CD1c-positive myeloid dendritic cell (primary cell): ENCODE results near the gene GPR156.

Experiments used
- DNase-seq: peaks from one replicate; pipeline ENCODE4 v3.0.0-alpha.2; 2016; ENCODE audit errors: extremely low spot score

GPR156 gene

GRCh38 chr3:120193554-120193953 lies 91.5 kb downstream of the GPR156 start:
- no peak for DNase-seq

GRCh38 chr3:120192579-120192978 lies 92.4 kb downstream of the GPR156 start:
- DNase-seq, result no peak

DNA sequence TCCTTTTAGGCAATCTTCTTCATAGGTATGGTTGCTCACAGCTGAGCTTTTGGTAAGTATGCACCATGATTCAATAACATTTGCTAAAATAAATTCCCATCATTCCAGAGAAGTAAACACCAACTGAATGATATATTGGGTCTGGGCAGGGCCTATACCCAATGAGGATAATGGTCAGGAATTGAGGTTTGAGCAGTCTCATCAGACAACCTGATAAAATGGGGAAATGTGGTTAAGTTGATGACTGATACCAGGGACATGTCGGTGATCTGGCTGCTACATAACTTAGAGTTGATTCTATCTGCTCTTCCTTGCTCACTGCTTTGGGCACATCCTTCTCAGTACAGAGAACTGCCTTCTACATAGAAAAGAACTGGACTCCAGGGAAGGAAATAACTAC lies 92.9 kb downstream of the GPR156 start:
- no peak for DNase-seq

DNA sequence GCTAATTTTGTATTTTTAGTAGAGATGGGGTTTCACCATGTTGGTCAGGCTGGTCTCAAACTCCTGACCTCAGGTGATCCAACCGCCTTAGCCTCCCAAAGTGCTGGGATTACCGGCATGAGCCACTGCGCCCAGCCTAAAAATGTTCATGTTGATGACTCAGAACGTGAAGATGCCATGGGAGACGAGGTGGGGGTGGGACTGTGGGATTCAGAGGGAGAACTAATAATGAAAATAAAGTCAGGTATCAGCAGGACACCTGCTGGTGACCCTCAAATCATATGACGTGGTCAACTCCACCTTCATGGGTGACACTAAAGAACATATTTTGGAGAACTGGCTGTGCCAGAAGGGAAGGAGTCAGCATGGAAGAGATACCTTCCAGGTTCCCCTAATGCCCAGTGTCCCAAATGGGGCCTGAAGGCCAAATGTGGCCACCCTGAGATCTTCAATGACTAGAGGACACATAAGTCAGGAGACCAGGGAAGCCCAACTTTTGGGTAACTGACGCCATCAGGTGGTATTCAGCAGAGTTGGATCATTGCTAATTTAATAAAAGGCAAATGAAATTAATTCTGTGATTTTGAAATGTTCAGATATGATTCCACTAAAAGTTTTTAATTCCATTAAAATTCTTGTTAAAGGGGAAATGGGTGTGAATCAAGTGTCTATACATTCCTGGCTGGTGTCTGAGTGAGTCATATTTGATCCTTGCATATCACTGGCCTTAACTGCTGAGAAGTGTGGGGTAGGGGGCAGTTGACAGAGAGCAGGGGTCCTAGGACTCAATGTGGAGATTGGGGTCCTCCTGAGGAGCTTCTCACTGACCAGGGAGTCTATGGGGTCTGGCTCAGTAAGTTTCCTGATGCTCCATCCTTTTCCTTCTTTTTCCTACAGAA lies 102.2 kb downstream of the GPR156 start:
- DNase-seq, result no peak

DNA sequence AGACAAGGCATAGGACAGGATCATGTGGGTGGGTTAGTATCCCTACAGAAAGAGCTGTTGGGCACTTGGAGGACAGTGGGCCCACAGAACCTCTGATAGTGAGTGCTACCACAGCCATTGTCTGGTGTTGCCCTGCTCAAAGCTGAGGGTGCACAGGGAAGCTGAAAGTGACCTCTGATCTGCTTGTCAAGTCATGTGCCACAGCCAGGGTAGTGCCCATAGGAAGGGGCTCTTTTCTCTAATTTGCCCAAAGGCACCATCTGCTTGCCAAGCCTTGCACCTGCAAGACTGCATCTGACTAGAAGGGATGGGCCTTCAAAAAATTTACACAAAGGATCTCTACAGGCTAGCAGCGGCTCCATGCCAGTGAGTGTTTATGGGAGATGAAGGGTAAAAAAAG lies 103.4 kb downstream of the GPR156 start:
- no peak for DNase-seq

GRCh38 chr3:120180731-120181412 lies 104.2 kb downstream of the GPR156 start:
- DNase-seq, result no peak

GRCh38 chr3:120177707-120178306 lies 107.2 kb downstream of the GPR156 start:
- DNase-seq, result no peak

DNA sequence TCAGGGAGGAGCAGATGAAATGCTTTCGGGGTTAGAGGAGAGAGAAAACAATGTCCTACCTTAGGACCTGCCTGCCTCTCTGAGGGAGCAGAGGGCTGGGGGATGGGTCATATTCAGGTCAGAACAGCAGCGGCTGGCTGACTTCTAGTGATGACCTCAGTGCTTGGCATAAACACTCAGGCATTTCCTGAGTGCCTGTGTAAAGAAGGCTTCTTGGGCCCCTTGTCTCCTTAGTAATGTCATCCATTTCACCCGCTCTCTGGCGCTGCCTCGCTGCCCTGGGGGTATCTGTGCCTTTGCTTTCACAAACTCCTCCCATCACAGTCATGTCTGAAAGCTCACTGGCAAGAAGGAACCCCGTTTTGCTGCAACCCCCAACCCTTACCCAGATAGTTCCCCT lies 107.9 kb downstream of the GPR156 start:
- no peak for DNase-seq

DNA sequence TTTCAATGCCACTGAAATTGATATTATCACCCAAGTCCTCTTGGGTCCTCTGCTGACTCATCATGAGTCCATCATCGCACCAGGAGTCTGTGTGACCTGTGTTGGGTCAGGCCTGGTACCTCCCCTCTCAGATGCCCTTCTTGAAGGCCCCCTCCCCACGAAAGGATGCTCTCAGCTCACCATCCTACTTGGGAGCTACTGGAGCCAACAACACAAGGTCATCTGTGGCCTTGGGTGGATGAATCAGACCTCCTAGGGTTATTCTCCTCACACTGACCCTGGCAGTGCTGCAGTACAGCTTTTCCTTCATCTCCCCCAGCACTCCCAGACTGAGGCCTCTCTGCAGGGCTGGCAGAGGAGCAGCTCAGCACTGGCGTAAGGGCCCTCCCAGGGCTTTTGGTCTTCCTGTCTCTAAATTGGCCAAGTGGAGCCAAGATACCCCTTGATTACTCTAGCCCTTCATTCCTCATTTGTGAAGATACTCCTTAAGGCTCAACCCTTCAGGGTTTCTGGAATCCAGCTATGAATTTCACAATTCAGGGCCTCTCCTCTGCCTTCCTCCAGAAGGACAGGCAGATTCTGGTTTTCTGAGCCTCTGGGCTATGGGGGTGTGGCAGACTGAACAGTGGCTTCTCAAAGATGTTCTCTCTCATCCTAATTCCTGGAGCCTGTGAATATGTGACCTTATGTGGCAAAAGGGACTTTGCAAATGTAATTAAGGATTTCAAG lies 110.0 kb downstream of the GPR156 start:
- DNase-seq, result no peak

DNA sequence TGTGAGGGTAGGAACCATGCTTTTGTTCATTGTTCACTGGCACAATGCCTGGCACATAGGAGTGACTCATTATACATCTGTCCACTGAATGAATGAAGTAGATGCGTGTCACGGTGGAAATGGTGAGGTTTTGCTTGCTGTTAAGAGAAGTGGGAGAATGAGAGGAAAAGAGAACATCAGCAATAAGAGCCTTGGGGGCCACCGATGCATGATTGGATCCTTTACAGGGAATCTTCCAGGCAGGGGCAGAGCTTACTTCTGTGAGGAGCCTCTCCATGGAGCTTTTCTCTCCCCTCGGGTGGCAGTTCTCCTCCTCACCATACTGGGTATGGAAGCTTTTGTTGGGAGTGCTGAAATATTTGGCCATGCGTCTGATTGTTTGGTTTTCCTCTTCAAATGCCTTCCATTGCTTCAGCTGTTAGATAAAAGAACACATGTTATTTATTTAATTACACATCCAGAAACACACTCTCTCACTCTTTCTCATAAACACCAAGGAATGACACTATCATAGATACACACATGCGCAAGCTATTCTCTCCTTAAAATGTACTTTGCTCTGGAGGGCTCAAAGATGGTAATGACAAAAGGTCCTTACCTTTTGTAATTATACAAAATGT lies 111.9 kb downstream of the GPR156 start:
- DNase-seq, result no peak

- DNase-seq, result no peak
These were observed 113.0 kb downstream of the GPR156 start for GRCh38 chr3:120172070-120172469.

GRCh38 chr3:120171134-120171873 lies 113.7 kb downstream of the GPR156 start:
- no peak for DNase-seq

DNA sequence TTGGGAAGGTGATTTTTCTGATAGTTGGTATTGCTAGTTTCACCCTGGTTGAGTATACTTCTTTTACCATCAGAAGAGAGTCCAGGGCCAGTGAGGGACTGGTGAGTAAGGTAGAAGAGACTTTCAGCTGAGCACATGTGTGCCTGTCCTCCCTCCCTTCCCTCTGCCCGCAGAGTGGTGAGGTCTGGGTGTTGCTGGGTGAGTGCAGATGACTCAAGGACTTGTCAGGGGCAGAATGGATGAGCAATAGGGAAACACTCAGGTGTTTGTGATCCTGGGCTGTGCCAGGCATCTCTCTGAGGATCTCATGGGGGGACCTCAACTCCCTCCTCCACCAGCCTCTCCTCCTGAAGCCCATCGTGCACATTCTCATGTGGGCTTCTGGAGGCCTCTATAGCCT lies 114.8 kb downstream of the GPR156 start:
- no peak for DNase-seq

- DNase-seq, result no peak
These were observed 115.6 kb downstream of the GPR156 start for GRCh38 chr3:120169407-120169806.

DNA sequence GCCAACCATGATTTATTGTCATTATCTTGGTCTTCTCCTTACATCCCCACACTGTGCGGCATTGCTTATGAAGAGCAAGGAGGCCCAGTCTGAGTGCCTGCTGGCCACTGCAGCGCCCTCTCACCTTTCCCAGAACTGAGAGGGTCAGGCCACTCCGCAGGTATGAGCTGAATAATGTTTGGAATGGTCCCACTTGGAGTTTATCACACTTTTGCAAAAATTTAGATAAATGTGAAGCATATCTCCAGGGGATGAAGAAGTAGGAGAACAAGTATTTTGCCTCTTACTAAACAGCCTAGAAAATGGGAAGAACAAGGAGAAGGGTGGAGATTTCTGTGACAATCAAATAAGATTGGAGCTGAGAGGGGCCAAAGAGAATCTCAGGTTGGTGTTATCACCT lies 116.4 kb downstream of the GPR156 start:
- DNase-seq, result no peak

GRCh38 chr3:120168038-120168437 lies 117.0 kb downstream of the GPR156 start:
- DNase-seq, result no peak

DNA sequence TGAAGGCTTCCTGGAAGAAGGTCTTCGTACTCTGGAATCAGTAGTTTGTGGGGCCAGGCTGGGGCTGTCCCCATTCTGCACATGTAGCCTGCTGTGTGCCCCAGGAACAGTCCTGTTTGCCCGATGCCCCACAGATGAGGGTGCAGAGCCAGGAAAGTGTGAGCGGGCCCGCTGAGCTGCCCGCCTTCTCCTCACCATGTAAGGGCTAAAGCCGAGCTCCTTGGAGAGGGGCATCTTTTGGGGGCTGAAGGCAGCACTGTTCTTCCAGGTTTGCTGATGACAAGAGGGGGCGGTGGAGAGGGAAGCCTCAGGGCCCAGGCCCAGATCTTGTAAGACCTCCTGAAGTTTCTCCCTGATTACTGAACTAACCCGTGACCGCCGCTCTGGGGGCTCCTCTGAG lies 117.5 kb downstream of the GPR156 start:
- no peak for DNase-seq

DNA sequence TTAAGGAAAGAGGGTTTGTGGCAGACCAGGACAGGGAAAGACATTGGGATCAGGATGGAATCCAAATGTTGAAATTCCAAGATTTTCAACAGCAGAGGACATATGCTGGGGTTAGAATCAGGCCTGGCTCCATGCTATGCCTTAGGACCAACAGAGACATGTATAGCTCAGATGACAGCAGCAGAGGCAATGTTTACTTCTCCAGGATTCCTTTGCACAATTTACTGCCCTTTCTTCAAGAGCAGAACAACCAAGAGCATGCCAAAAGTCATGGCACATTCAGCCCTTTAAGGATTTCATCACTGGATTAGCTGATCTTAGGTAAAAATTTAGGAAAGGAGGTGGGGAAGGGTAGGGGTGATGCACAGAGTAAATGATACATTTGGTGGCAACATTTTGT lies 121.2 kb downstream of the GPR156 start:
- no peak for DNase-seq

- DNase-seq, result no peak
These were observed 122.0 kb downstream of the GPR156 start for GRCh38 chr3:120163026-120163425.

DNA sequence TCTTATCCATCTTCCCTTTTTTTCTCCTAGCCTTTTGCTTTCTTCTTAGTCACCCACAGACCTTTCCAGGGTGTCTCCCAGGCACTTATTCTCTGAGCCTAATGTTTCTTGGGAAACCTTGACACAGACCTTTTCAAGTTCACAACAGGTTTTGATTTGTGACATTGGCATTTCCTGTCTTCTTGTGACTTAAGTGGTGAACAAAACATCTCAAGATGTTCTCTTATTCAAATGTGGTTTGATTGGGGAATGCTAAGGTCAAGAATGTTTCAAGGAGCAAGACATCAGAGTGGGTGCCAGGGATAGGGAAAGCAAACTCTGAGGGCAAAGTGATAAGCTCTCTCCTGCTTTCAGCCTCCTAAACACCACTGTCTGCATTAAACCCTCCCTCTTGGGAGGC lies 122.6 kb downstream of the GPR156 start:
- no peak for DNase-seq

- no peak for DNase-seq
These were observed 123.1 kb downstream of the GPR156 start for GRCh38 chr3:120161902-120162301.
